Renal cortex interstitium (tissue), 15 donors: ENCODE results near the gene HSPA2. TPM values are rescaled to one million over a fixed set of nuclear protein-coding genes. Genes with fewer than 3 reads are reported as not detected.
A peak's percentile ranks its signal among the peaks of the same experiment; 100 is the strongest.

Source experiments
- DNase-seq, 11 donors: peaks; one replicate each; pipeline ENCODE4 v3.0.0-alpha.2; 2013; ENCODE audit warnings: low read depth in 9 of 11, low spot score in 4 of 11; ENCODE audit errors: extremely low read depth in 1 of 11
- long read RNA-seq, 16 experiments: transcript quantifications; one replicate each; lab custom pipeline, GENCODE V29; 2026
- polyA plus RNA-seq, 3 donors: library from polyadenylated mRNA; unstranded; fragments of 120-200 nt; gene quantifications; one replicate each; pipeline ENCODE4 v1.2.1, GENCODE V29; 2013; ENCODE audit not compliant: insufficient read length in 3 of 3

The HSPA2 gene
- 10 to 100 TPM; 16.3 to 20.6 (median 17.6) TPM for polyA plus RNA-seq
- long read RNA-seq, donor 1, transcript HSPA2-201 (1 exons, 2,767 nt), result major isoform, 21 of 21 reads
- long read RNA-seq, donor 1, partial matches to known transcripts, result 0 of 21 reads
- long read RNA-seq, donor 1, other reads (novel, unspliced or antisense), result 0 of 21 reads
- long read RNA-seq, donor 2, transcript HSPA2-201 (1 exons, 2,767 nt), result major isoform, 22 of 22 reads
- long read RNA-seq, donor 2, partial matches to known transcripts, result 0 of 22 reads
- long read RNA-seq, donor 2, other reads (novel, unspliced or antisense), result 0 of 22 reads
- long read RNA-seq, donor 3, transcript HSPA2-201 (1 exons, 2,767 nt), result major isoform, 46 of 46 reads
- long read RNA-seq, donor 3, partial matches to known transcripts, result 0 of 46 reads
- long read RNA-seq, donor 3, other reads (novel, unspliced or antisense), result 0 of 46 reads
- long read RNA-seq, donor 4, transcript HSPA2-201 (1 exons, 2,767 nt), result major isoform, 25 of 25 reads
- long read RNA-seq, donor 4, partial matches to known transcripts, result 0 of 25 reads
- long read RNA-seq, donor 4, other reads (novel, unspliced or antisense), result 0 of 25 reads
- long read RNA-seq, donor 5, result 0 reads
- long read RNA-seq, donor 6, transcript HSPA2-201 (1 exons, 2,767 nt), result major isoform, 24 of 24 reads
- long read RNA-seq, donor 6, partial matches to known transcripts, result 0 of 24 reads
- long read RNA-seq, donor 6, other reads (novel, unspliced or antisense), result 0 of 24 reads
- long read RNA-seq, donor 7, transcript HSPA2-201 (1 exons, 2,767 nt), result major isoform, 28 of 28 reads
- long read RNA-seq, donor 7, partial matches to known transcripts, result 0 of 28 reads
- long read RNA-seq, donor 7, other reads (novel, unspliced or antisense), result 0 of 28 reads
- long read RNA-seq, donor 8, result 0 reads
- long read RNA-seq, donor 9, transcript HSPA2-201 (1 exons, 2,767 nt), result major isoform, 33 of 33 reads
- long read RNA-seq, donor 9, partial matches to known transcripts, result 0 of 33 reads
- long read RNA-seq, donor 9, other reads (novel, unspliced or antisense), result 0 of 33 reads
- long read RNA-seq, donor 10, transcript HSPA2-201 (1 exons, 2,767 nt), result major isoform, 28 of 28 reads
- long read RNA-seq, donor 10, partial matches to known transcripts, result 0 of 28 reads
- long read RNA-seq, donor 10, other reads (novel, unspliced or antisense), result 0 of 28 reads
- long read RNA-seq, donor 11, transcript HSPA2-201 (1 exons, 2,767 nt), result major isoform, 24 of 24 reads
- long read RNA-seq, donor 11, partial matches to known transcripts, result 0 of 24 reads
- long read RNA-seq, donor 11, other reads (novel, unspliced or antisense), result 0 of 24 reads
- long read RNA-seq, donor 12, transcript HSPA2-201 (1 exons, 2,767 nt), result major isoform, 6 of 6 reads
- long read RNA-seq, donor 12, partial matches to known transcripts, result 0 of 6 reads
- long read RNA-seq, donor 12, other reads (novel, unspliced or antisense), result 0 of 6 reads
- long read RNA-seq, donor 13, result 0 reads
- long read RNA-seq, donor 14, transcript HSPA2-201 (1 exons, 2,767 nt), result major isoform, 31 of 31 reads
- long read RNA-seq, donor 14, partial matches to known transcripts, result 0 of 31 reads
- long read RNA-seq, donor 14, other reads (novel, unspliced or antisense), result 0 of 31 reads
- long read RNA-seq, donor 15, transcript HSPA2-201 (1 exons, 2,767 nt), result major isoform, 19 of 19 reads
- long read RNA-seq, donor 15, partial matches to known transcripts, result 0 of 19 reads
- long read RNA-seq, donor 15, other reads (novel, unspliced or antisense), result 0 of 19 reads
- long read RNA-seq, donor 16, transcript HSPA2-201 (1 exons, 2,767 nt), result major isoform, 55 of 55 reads
- long read RNA-seq, donor 16, partial matches to known transcripts, result 0 of 55 reads
- long read RNA-seq, donor 16, other reads (novel, unspliced or antisense), result 0 of 55 reads

GRCh38 chr14:64540208-64541202 is at the start of gene HSPA2:
Gene HSPA2 (plus strand): TSS chr14:64540741. CDS start chr14:64540850, 109 bp downstream.
- DNase-seq, result peak; percentile 97 to 99 (median 99)

GRCh38 chr14:64491637-64492036 is 48.9 kb upstream of the HSPA2 start:
- DNase-seq, result no peak

GRCh38 chr14:64493455-64493854 is 47.1 kb upstream of the HSPA2 start:
- DNase-seq, result no peak

GRCh38 chr14:64495252-64495651 is 45.3 kb upstream of the HSPA2 start:
- DNase-seq, result no peak

- DNase-seq, result no peak
These were observed 43.8 kb upstream of the HSPA2 start for GRCh38 chr14:64496764-64497163.

GRCh38 chr14:64500088-64500487 is 40.5 kb upstream of the HSPA2 start:
- no peak for DNase-seq

GRCh38 chr14:64501411-64502171 is 39.0 kb upstream of the HSPA2 start:
- DNase-seq, result peak in 7 of 11 donors; percentile 23 to 57 (median 39)

- DNase-seq, result peak in 1 of 11 donors; percentile 11
These were observed 38.1 kb upstream of the HSPA2 start for GRCh38 chr14:64502456-64502855.

- DNase-seq, result peak in 4 of 11 donors; percentile 12 to 33 (median 17)
These were observed 37.6 kb upstream of the HSPA2 start for GRCh38 chr14:64502887-64503433.

GRCh38 chr14:64503434-64504309 is 36.9 kb upstream of the HSPA2 start, which contains the start of gene ZBTB25:
Gene ZBTB25 (minus strand): TSS chr14:64503838. CDS start chr14:64490533, 13,305 bp downstream.
- DNase-seq, result peak; percentile 65 to 91 (median 86)

- peak in 10 of 11 donors; percentile 65 to 78 (median 73) for DNase-seq
These were observed 36.1 kb upstream of the HSPA2 start, which contains the start of gene ZBTB1 for GRCh38 chr14:64504310-64504896. Gene ZBTB1 (plus strand): TSS chr14:64504770. CDS start chr14:64521505, 16,735 bp downstream.

- DNase-seq, result peak; percentile 72 to 91 (median 85)
These were observed 35.4 kb upstream of the HSPA2 start for GRCh38 chr14:64504897-64505794.

- DNase-seq, result no peak
These were observed 33.8 kb upstream of the HSPA2 start for GRCh38 chr14:64506721-64507120.
